HepG2 (cell line): Measurements from ENCODE around the gene NADK2. TPM values are rescaled to one million over a fixed set of nuclear protein-coding genes. Genes with fewer than 3 reads are reported as not detected.

Experiments used
- ATAC-seq: fragments of 200-7000 bp; cut with Tn5 transposase; 3 replicates; pipeline ENCODE4 v1.9.1; 2020; ENCODE audit warnings: mild to moderate bottlenecking, moderate library complexity
- BruUV-seq: library from RNA; stranded (reverse); fragments of 400-500 nt; replicated peaks from 2 replicates; lab custom pipeline; 2021; lab: Mats Ljungman, UMichigan
- CTCF ChIA-PET: fragments of 300-600 bp; formaldehyde crosslinking; extraction: SDS; loops from one replicate; lab custom pipeline; 2021; ENCODE audit warnings: low total read pairs, inconsistent platforms, low intra/inter-chr PET ratio; lab: Yijun Ruan, JAX
- POLR2A ChIA-PET: fragments of 350-600 bp; sonication (Branson Sonifier 250); formaldehyde crosslinking; loops from one replicate; lab custom pipeline; 2020; ENCODE audit warnings: antibody characterized with exemption, inconsistent platforms; lab: Yijun Ruan, JAX
- DNase-seq: peaks from one replicate; pipeline ENCODE4 v3.0.0-alpha.2; 2015; ENCODE audit warnings: low spot score
- FAIRE-seq: peaks from 3 replicates; lab custom pipeline; 2011; peaks lifted over from hg19 to GRCh38; lab: Jason Lieb, UNC
- H2AFZ ChIP-seq: one replicate; pipeline ENCODE4 v1.6.1; 2011; ENCODE audit warnings: low read length, inconsistent platforms
- H3K27ac ChIP-seq: fragments of 300-600 bp; 3 replicates; pipeline ENCODE4 v1.8.0; 2011; ENCODE audit warnings: mixed run types, mild to moderate bottlenecking, mixed read lengths, low read length, inconsistent platforms; ENCODE audit not compliant: insufficient read depth; ENCODE audit errors: extremely low read length
- H3K27me3 ChIP-seq, 2 experiments: fragments of 200-600 bp in 1 of 2; 2 replicates in 1 of 2; 3 replicates in 1 of 2; pipeline versions ENCODE4 v1.6.0 to v1.8.0; 2011; ENCODE audit warnings: low read length in 2 of 2, mild to moderate bottlenecking in 2 of 2, moderate library complexity in 2 of 2, inconsistent platforms in 1 of 2; ENCODE audit not compliant: insufficient read depth in 2 of 2, control insufficient read depth in 1 of 2
- H3K36me3 ChIP-seq, 2 experiments: fragments of 200-600 bp in 1 of 2; replicated peaks in 1 of 2; 2 replicates in 1 of 2; 3 replicates in 1 of 2; pipeline versions ENCODE4 v1.5.1 to v1.8.0; 2011; ENCODE audit warnings: low read length in 2 of 2, inconsistent platforms in 1 of 2; ENCODE audit not compliant: insufficient read depth in 2 of 2, control insufficient read depth in 1 of 2
- H3K4me1 ChIP-seq: 2 replicates; pipeline ENCODE4 v1.5.1; 2012; ENCODE audit warnings: low read length, inconsistent platforms; ENCODE audit not compliant: insufficient read depth
- H3K4me2 ChIP-seq: 2 replicates; pipeline ENCODE4 v1.6.0; 2011; ENCODE audit warnings: low read depth, low read length, inconsistent platforms
- H3K4me3 ChIP-seq, 3 experiments: fragments of 200-600 bp in 1 of 3; sonication (generic), shearing (Covaris generic) in 1 of 3; replicated peaks in 1 of 3; 2 replicates each; pipeline ENCODE4 v1.5.1; 2011 to 2016; ENCODE audit warnings: low read length in 3 of 3, inconsistent platforms in 2 of 3, low read depth in 2 of 3, mild to moderate bottlenecking in 2 of 3, control low read depth in 1 of 3, mixed read lengths in 1 of 3; ENCODE audit not compliant: insufficient read depth in 1 of 3
- H3K79me2 ChIP-seq: one replicate; pipeline ENCODE4 v1.6.1; 2011; ENCODE audit warnings: low read length, inconsistent platforms; ENCODE audit not compliant: insufficient read depth
- H3K9ac ChIP-seq: 2 replicates; pipeline ENCODE4 v1.6.0; 2011; ENCODE audit warnings: mild to moderate bottlenecking, low read depth, low read length, inconsistent platforms; ENCODE audit not compliant: insufficient read depth
- H3K9me3 ChIP-seq: 2 replicates; pipeline ENCODE4 v1.5.1; 2012; ENCODE audit warnings: mild to moderate bottlenecking, low read length
- H4K20me1 ChIP-seq: 2 replicates; pipeline ENCODE4 v1.6.0; 2011; ENCODE audit warnings: inconsistent platforms, mild to moderate bottlenecking, low read length, moderate library complexity; ENCODE audit not compliant: insufficient read depth
- SMAD3 ChIP-seq: sonication (generic); formaldehyde crosslinking; IDR thresholded peaks from 2 replicates; pipeline ENCODE4 v1.4.0; 2020; ENCODE audit warnings: missing genetic modification reagents
- ZNF121 ChIP-seq: sonication (generic); formaldehyde crosslinking; IDR thresholded peaks from 2 replicates; pipeline ENCODE4 v1.5.0; 2020; ENCODE audit warnings: mild to moderate bottlenecking, missing genetic modification reagents
- ZNF557 ChIP-seq: sonication (generic); formaldehyde crosslinking; IDR thresholded peaks from 2 replicates; pipeline ENCODE4 v1.4.0; 2020; ENCODE audit warnings: missing genetic modification reagents
- WGBS: methylation state at CpG from one replicate; pipeline ENCODE4 v1.1.6; 2017; ENCODE audit warnings: low lambda C conversion rate; 5-methylcytosine and 5-hydroxymethylcytosine counted together
- in situ Hi-C: cut with HindIII; loops from 2 replicates; pipeline ENCODE4 v1.10.0; 2017; ENCODE audit warnings: low pct_unique_long_range_greater_than_20kb; ENCODE audit not compliant: extremely low pct_ligation_motif_present
- intact Hi-C: fragments of 100-400 bp; cut with micrococcal nuclease; formaldehyde crosslinking; loops from one replicate; pipeline ENCODE4 v1.10.0; 2022; ENCODE audit not compliant: unreplicated experiment
- polyA plus RNA-seq, 8 experiments: library from polyadenylated mRNA; depleted of rRNA in 3 of 8; stranded (reverse) in 7 of 8; unstranded in 1 of 8; fragments of >200 nt; fragmentation: Illumina TruSeq in 4 of 8; extraction: Trizol in 4 of 8; gene quantifications; 2 replicates each; pipeline versions ENCODE4 v1.2.1 to v1.2.3, GENCODE V29; 2011 to 2016; ENCODE audit warnings: low read depth in 4 of 8, missing spikeins in 1 of 8, mixed read lengths in 1 of 8; ENCODE audit not compliant: insufficient read depth in 1 of 8
- total RNA-seq, 5 experiments: library from RNA; depleted of rRNA; stranded (reverse); fragments of >200 nt; fragmentation: Illumina TruSeq; extraction: Trizol; gene quantifications; 2 replicates each; pipeline ENCODE4 v1.2.3, GENCODE V29; 2016; ENCODE audit warnings: low read depth in 1 of 5
- TF ChIP-seq, protein P1 (sequence below): sonication (generic); formaldehyde crosslinking; IDR thresholded peaks from 2 replicates; pipeline ENCODE4 v1.4.0; 2020; ENCODE audit warnings: missing genetic modification reagents, mild to moderate bottlenecking, borderline replicate concordance
- TF ChIP-seq, protein P2 (sequence below): IDR thresholded peaks from 2 replicates; pipeline ENCODE4 v1.6.1; 2016

The NADK2 gene
- total and polyA plus RNA-seq, 2 of the 13 experiments (the other 11 are each of a cell fraction or from before 2014, with no cell fraction given) = 13.9 to 71.4 TPM

GRCh38 chr5:36146390-36146789 lies 95.3 kb downstream of the NADK2 start:
- Histone ChIP-seq H3K36me3 (peaks cover 0 to 2% of the 10 kb centered on the region in 2 experiments; a peak in 1 of 5 replicates), H3K9me3 (no peaks in the 10 kb centered on the region), H3K4me2 (no peak overlapping the region), H3K79me2 (peaks cover 10% of the 10 kb centered on the region), H3K27ac (no peak overlapping the region), H3K9ac (no peak overlapping the region), H3K4me3 (no peak overlapping the region), H3K27me3 (no peaks in the 10 kb centered on the region; a peak in 1 of 5 replicates), H3K4me1 (peaks cover 44% of the 10 kb centered on the region), H2AFZ (no peak overlapping the region), H4K20me1 (no peaks in the 10 kb centered on the region)
- CTCF ChIA-PET = no interaction called here
- in situ Hi-C loops (no loop called here), intact Hi-C loops (no loop called here)
- DNase-seq (no peak), FAIRE-seq (no peak), ATAC-seq (peak; percentile 23; the same call in 1 of the 3 replicates)
- no TSS peak for BruUV-seq
- TF ChIP-seq, protein P1, sequence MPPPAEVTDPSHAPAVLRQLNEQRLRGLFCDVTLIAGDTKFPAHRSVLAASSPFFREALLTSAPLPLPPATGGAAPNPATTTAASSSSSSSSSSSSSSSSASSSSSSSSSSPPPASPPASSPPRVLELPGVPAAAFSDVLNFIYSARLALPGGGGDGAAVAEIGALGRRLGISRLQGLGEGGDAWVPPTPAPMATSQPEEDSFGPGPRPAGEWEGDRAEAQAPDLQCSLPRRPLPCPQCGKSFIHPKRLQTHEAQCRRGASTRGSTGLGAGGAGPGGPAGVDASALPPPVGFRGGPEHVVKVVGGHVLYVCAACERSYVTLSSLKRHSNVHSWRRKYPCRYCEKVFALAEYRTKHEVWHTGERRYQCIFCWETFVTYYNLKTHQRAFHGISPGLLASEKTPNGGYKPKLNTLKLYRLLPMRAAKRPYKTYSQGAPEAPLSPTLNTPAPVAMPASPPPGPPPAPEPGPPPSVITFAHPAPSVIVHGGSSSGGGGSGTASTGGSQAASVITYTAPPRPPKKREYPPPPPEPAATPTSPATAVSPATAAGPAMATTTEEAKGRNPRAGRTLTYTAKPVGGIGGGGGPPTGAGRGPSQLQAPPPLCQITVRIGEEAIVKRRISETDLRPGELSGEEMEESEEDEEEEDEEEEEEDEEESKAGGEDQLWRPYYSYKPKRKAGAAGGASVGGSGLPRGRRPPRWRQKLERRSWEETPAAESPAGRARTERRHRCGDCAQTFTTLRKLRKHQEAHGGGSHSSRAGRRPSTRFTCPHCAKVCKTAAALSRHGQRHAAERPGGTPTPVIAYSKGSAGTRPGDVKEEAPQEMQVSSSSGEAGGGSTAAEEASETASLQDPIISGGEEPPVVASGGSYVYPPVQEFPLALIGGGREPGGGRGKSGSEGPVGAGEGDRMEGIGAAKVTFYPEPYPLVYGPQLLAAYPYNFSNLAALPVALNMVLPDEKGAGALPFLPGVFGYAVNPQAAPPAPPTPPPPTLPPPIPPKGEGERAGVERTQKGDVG = no peak
- TF ChIP-seq ZNF121 (peak; percentile 90), ZNF557 (CRISPR knock-in tag) (no peak), SMAD3 (CRISPR knock-in tag) (no peak)
- TF ChIP-seq, protein P2, sequence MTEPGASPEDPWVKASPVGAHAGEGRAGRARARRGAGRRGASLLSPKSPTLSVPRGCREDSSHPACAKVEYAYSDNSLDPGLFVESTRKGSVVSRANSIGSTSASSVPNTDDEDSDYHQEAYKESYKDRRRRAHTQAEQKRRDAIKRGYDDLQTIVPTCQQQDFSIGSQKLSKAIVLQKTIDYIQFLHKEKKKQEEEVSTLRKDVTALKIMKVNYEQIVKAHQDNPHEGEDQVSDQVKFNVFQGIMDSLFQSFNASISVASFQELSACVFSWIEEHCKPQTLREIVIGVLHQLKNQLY = no peak
- POLR2A ChIA-PET = no interaction called here
- 63% methylated on average over 3 of the region's 3 CpGs for WGBS
